ENCODE data around the gene HDAC3.
A peak's percentile ranks its signal among the peaks of the same experiment; 100 is the strongest.

Gene HDAC3

GRCh38 chr5:141636413-141637122 is at the start of gene HDAC3, which contains the start of gene RELL2:
Gene HDAC3 (minus strand): TSS chr5:141636849. CDS start chr5:141636790, 59 bp downstream.
Gene RELL2 (plus strand): TSS chr5:141636997. CDS start chr5:141638226, 1,229 bp downstream.
- peak; percentile 87 for DNase-seq

- no peak for DNase-seq
Measured at GRCh38 chr5:141685591-141685990, 48.9 kb upstream of the HDAC3 start.

- no peak for DNase-seq
Measured at GRCh38 chr5:141683596-141684141, 47.0 kb upstream of the HDAC3 start.

GRCh38 chr5:141681695-141682641 is 45.3 kb upstream of the HDAC3 start, which contains the start of gene ARAP3:
Gene ARAP3 (minus strand): TSS chr5:141682230. CDS start chr5:141680486, 1,744 bp downstream.
- peak; percentile 84 for DNase-seq

DNA sequence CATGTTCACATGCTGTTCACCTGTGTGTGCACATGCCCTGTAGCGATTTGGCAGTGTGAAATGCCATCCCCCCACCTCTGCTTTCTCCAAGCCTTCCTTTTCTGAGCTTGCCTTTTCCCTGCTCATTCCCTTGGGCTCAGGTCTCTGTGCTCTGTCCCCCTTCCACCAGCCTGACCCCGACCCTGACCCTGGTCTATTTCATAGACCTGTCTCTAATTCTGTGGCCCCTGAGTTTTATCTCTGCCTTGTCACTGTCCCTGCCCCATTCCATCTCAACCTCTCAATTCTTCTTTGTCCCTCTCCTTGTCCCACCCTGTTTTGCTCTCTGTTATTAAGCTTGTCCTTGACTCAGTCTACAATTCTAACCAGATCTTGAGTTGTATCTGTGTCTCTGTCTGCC is 44.6 kb upstream of the HDAC3 start:
- no peak for DNase-seq

DNA sequence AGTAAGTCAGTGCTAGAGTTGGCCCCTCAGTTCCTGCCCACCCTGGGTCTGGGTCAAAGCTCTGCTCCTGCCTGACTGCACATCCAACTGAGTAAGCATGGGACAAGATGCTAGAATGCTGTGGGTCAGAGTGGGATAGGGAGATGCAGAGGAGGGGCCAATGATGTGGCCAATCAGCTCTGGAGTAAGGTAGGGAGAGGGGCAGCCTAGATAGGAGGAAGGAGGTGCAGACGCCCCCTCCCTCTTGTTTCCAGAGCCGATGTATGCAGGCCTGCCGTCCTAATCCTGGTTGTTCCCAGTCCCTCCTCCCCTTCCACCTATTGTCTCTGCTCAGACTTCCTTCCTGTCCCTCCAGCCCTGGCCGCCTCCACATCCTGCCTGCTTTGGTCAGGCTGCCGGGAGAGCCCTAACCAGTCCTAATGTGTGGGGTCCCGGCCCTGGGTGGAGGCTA is 44.1 kb upstream of the HDAC3 start:
- no peak for DNase-seq

GRCh38 chr5:141680178-141680577 is 43.5 kb upstream of the HDAC3 start:
- DNase-seq = no peak

DNA sequence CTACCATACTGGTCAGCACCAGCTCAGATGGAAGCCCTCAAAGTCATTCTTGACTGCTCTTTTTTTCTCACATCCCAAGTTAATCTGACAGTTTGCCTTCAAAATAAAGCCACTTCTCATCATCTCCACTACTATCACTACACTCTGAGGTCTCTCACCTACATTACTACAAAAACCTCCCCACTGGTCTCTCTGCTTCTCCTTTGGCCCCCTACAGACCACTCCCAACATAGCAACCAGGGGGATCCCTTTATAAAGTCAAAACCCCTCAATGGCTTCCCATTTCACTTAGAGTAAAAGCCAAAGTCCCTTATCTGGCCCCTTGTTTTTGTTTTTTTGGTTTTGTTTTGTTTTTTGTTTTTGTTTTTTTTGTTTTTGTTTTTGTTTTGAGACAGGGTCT is 40.8 kb upstream of the HDAC3 start:
- DNase-seq = no peak

DNA sequence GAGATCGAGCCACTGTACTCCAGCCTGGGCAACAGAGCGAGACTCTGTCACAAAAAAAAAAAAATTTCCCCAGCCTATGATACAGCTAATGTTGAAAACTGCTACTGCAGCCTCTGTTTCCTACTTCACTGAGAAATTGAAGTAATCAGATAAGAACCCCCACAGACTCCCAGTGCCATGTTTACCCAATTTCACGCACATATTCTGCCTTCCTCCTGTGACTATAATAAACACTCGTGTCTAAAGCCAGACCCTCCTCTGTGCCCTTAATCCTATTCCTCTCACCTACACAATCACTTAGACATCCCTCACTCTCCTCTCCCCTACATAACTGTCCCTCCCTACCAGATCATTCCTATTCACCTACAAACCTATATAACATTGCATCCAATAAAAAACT is 39.0 kb upstream of the HDAC3 start:
- no peak for DNase-seq

DNA sequence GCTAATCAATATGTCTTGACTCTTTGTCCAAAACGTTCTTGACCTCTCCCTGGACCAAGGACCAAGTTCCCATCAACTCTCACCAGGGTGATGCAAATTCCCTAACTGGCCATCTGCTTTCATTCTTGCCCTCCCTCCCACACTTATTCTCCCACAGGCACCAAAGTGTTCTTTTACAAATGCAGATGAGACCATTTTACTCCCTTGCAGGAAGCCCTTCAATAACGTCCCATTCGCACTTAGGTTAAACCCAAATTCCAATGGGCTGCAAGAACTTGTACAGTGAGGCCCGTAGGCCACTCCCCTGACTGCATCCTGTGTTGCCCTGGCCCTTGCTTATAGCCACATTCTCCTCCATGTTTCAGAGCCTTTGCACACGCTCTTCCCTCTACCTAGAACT is 38.1 kb upstream of the HDAC3 start:
- no peak for DNase-seq

DNA sequence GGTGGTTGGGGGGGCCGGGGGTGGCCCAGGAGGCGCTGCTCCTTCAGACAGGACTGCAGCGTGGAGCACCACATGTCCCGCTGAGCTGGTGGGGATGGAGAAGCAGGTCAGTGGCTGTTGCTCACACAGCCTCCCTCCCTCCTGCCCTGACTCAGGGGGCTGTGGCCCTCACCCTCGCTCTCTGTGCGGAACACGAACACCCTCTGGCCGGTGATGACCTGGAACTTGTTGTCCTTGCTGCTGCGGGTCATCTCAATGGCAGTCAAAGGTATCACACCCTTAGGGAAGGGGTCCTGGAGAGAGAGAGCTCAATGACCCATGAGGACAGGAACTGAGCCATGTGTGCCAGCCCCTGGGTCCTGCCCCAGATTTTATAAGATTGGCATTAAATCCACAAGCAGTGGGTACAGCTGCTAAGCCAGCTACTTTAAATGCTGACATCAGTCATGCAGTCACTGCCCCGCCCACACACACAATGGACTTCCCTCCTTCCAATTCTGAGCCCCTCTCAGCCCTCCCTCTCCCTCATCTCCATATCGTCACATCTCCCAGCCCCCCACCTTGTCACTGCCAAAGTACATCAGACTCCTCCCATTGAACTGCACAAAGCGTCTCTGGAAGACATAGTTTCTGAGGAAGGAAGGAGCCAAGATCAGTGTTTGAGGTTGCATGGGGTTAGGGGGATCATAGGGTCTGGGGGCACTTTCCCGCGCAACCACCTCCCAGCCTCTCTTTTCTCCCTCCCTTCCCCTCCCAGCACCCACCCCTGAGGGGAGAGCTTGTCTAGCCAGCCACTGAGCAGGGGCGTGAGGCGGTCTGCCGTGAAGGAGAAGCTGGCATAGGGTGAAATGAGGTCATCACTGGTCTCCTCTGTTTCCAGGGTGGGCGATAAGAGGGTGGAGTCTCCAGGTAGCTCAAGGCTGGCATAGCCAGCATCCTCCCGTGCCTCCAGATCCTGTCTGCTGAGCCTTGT is 36.5 kb upstream of the HDAC3 start:
- no peak for DNase-seq

DNA sequence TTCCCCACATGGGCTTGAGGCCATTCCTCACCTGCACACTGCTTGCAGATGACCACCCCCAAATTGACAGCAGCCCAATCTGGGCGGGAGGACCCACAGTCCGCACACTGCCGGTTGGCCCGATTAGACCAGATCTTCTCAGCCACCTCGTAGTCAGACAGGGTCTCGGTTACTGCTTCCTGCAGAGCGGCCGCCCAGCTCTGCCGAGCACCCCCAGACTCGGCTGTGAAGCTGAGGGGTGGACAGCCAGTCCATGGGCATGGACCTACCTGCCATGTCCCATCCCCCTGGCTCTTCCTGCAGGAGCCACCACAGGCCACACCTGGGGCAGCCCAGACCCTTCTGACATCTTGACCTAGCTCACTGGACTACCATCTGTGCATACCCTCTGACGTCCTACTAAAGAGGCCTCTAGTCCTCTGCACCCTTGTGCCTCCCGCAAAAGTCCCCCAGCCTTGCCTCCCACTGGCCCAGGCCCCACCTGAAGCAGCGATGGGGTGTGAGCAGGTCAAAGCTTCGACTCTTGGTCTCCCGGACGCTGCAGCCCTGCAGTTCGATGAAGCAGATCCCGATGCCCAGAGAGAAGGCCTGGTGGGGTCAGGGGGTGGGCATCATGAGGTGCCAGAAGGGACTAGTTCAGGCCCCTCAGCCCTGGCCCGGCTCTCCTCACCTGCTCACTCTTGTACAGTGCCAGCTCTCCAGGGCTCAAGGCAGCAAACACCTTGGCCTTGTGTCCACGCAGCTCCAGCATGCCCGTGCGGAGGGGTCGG is 35.6 kb upstream of the HDAC3 start:
- DNase-seq = no peak

DNA sequence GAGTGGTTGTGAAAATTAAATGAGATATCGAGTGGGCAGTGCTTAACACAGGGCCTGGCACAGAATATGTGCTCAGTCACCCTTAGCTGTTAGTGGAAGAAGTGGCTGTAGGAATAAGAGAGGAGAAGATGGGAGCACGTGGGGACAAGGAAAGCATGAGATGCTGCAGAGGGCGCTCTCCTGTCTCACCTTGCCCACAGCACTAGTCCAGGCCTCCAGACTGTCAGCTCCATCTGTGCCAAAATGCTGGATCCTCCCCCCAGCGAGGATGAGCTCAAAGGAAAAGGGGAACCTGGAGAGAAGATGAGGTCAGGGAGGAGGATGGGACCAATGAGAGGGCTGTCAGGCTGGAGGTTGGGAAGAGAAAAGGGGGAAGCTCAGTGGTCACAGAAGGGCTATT is 32.9 kb upstream of the HDAC3 start:
- DNase-seq = no peak

GRCh38 chr5:141668601-141669265 is 32.1 kb upstream of the HDAC3 start:
- peak; percentile 45 for DNase-seq

DNA sequence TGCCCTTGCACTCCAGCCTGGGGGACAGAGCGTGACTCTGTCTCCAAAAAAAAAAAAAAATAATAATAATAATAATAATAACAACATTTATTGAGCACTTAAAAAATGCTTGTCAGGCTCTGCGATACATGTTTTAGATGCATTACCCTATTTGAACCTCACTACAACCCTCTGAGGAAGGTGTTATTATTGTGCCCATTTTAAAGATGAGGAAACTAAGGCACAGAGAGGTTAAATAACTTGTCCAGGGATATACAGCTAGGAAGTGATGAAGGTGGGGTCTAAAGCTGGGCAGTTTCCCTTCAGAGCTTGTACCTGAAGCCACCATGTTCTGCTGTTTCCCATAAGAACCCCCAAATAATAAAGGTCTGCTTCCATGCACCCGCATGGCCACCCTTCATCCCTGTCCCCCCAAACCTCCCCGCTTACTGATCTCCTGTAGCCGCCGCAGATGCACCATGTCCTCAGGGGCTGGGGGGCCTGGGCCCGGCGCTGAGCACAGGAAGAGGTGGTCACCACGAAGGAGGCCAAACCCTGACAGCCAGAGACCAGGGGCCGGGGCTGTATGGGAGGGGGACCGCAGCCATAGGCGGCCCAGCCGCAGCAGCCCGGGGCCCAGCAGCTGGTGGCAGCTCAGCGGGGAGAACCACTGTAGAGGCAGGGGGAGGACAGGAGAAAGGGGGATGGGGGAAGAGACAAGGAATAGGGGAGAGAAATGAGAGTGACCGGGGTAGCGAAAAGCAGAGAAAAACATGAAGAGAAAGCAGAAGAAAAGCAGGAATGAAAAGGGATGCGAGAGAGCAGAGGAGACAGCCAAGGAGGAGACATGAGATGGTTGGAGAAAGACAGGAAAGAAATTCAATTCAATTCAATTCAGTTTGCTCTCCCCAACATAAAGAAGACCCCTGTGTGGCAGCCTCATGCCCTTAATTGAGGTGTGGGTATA is 29.6 kb upstream of the HDAC3 start:
- no peak for DNase-seq

DNA sequence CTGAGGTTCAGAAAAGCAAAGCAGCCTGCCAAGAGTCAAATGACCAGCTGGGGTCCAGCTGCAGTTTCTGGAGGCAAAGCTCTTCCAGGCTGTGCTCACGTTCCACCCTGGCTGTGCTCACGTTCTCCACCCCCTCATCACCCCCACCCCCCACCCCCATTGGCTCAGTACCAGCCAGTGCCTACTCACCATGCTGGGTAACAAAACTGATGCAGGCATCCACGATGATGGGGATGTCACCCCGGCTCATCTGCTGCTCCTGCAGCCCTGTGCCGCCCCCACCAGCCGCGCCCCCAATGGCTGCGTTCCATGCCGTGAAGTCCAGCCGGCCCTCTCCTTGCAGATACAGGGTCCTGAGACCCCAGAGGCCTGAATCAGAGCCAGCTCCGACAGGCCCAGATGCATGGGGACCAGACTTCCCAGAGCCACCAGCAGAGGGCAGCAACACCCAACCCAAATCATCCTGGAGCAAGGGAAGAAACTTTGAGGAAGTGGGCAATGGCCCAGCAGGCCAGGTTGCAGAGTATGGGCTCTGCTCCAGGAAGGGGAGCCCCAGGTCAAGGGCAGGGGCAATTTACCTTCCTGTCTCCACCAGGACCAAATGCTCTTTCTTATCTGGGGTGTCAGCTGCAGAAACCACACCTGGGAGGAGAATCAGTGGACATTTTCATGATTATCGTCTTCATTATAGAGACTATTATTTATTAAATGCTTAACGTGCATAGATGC is 28.2 kb upstream of the HDAC3 start:
- peak; percentile 58 for DNase-seq

GRCh38 chr5:141663506-141663905 is 26.9 kb upstream of the HDAC3 start:
- no peak for DNase-seq

GRCh38 chr5:141662028-141662427 is 25.4 kb upstream of the HDAC3 start:
- no peak for DNase-seq

Data from fibroblast of skin of right quadriceps (primary cell).